Spleen (tissue), 3 donors: ENCODE measurements around the gene GRHL3.

Experiments
- POLR2A ChIP-seq, 3 donors: fragments of 450-650 bp; IDR thresholded peaks; one replicate each; pipeline ENCODE4 v1.5.1; 2017; ENCODE audit warnings: antibody characterized with exemption in 3 of 3, mild to moderate bottlenecking in 1 of 3
- POLR2AphosphoS5 ChIP-seq, 3 donors: sonication (generic); formaldehyde crosslinking; IDR thresholded peaks; one replicate each; pipeline ENCODE4 v1.5.1; 2017; ENCODE audit warnings: antibody characterized with exemption in 3 of 3

- no peak for TF ChIP-seq POLR2A (IDR thresholded peaks at IDR 0.05)
- no peak for TF ChIP-seq POLR2AphosphoS5 (IDR thresholded peaks at IDR 0.05)
Measured at GRCh38 chr1:24317081-24317480, 2.1 kb upstream of the GRHL3 start.
